ENCODE results near the gene KIR2DL3.

DNA sequence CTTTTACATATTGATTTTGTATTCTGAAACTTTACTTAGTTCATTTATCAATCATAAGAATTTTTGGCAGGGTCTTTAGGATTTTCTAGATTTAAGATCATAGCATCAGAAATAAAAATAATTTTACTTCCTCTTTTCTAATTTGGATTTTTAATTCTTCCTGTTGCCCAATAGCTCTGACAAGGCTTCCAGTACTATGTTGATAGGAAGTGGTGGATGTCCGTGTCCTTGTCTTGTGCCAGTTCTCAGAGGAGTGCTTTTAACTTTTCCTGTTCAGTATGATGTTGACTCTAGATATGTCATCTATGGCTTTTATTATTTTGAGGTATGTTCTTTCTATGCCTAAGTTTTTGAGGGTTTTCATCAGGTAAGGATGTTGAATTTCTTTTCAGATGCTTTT lies 57.4 kb downstream of the KIR2DL3 start:
- TF ChIP-seq, protein P1, sequence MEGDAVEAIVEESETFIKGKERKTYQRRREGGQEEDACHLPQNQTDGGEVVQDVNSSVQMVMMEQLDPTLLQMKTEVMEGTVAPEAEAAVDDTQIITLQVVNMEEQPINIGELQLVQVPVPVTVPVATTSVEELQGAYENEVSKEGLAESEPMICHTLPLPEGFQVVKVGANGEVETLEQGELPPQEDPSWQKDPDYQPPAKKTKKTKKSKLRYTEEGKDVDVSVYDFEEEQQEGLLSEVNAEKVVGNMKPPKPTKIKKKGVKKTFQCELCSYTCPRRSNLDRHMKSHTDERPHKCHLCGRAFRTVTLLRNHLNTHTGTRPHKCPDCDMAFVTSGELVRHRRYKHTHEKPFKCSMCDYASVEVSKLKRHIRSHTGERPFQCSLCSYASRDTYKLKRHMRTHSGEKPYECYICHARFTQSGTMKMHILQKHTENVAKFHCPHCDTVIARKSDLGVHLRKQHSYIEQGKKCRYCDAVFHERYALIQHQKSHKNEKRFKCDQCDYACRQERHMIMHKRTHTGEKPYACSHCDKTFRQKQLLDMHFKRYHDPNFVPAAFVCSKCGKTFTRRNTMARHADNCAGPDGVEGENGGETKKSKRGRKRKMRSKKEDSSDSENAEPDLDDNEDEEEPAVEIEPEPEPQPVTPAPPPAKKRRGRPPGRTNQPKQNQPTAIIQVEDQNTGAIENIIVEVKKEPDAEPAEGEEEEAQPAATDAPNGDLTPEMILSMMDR (conservative IDR thresholded peaks at IDR 0.05 in 1 of 2, IDR thresholded peaks at IDR 0.05 in 1 of 2; ENCODE audit: extremely low read depth in 1 of 2, insufficient read depth in 1 of 2, low read depth in 1 of 2, low read length in 2 of 2): no peak
- TF ChIP-seq EZH2 (IDR thresholded peaks at IDR 0.05; ENCODE audit: borderline replicate concordance, low read length): no peak

Data from mammary epithelial cell (primary cell).